HL-60 (cell line): ENCODE results near the gene GCM1.

Experiments used
- DNase-seq, 2 experiments: peaks; one replicate each; pipeline ENCODE4 v3.0.0-alpha.2; 2010 to 2020; ENCODE audit warnings: low read depth in 1 of 2, low spot score in 1 of 2
- H3K27ac ChIP-seq: fragments of 250-450 bp; sonication (Bioruptor Pico); replicated peaks from 2 replicates; pipeline ENCODE4 v1.5.1; 2020; ENCODE audit warnings: mild to moderate bottlenecking, moderate library complexity
- H3K27me3 ChIP-seq: fragments of 250-450 bp; sonication (Bioruptor Pico); 2 replicates; pipeline ENCODE4 v1.5.1; 2021; ENCODE audit warnings: mild to moderate bottlenecking, moderate library complexity; ENCODE audit not compliant: insufficient read depth, poor library complexity, severe bottlenecking
- H3K4me3 ChIP-seq: replicated peaks from 2 replicates; pipeline ENCODE4 v1.5.1; 2011; ENCODE audit warnings: mild to moderate bottlenecking, control low read depth, low read length; ENCODE audit not compliant: insufficient read depth
- CTCF ChIP-seq: IDR thresholded peaks from one replicate; pipeline ENCODE4 v1.5.1; 2011; ENCODE audit warnings: low read length, control low read depth, inconsistent platforms; ENCODE audit not compliant: insufficient read depth

GCM1 gene

GRCh38 chr6:53080813-53081212, 67.8 kb downstream of the GCM1 start:
- no peak overlapping the region for H3K4me3 ChIP-seq
- H3K27me3 ChIP-seq: no peaks in the 10 kb centered on the region
- H3K27ac ChIP-seq: no peak overlapping the region
- no peak for TF ChIP-seq CTCF
- DNase-seq: no peak
